Endothelial cell (in vitro differentiated cells): ENCODE results near the gene LGALS7. TPM values are rescaled to one million over a fixed set of nuclear protein-coding genes. Genes with fewer than 3 reads are reported as not detected.
A peak's percentile ranks its signal among the peaks of the same experiment; 100 is the strongest.
"Not testable (repeated sequence)": the region's sequence is repeated elsewhere in the genome, so short reads cannot be mapped to it uniquely, and the experiment has no call there.

Experiments used
- DNase-seq: peaks from one replicate; pipeline ENCODE4 v3.0.0; 2021; ENCODE audit warnings: low spot score
- H3K27ac Mint-ChIP-seq: one replicate; pipeline ENCODE4 v1.8.0; 2021; ENCODE audit warnings: mixed read lengths, inconsistent platforms; ENCODE audit not compliant: unreplicated experiment
- H3K27me3 Mint-ChIP-seq: one replicate; pipeline ENCODE4 v1.8.0; 2021; ENCODE audit warnings: mild to moderate bottlenecking, moderate library complexity, mixed read lengths, inconsistent platforms; ENCODE audit not compliant: unreplicated experiment
- H3K36me3 Mint-ChIP-seq: one replicate; pipeline ENCODE4 v1.8.0; 2021; ENCODE audit warnings: mild to moderate bottlenecking, low read depth, mixed read lengths, inconsistent platforms; ENCODE audit not compliant: unreplicated experiment
- H3K4me1 Mint-ChIP-seq: one replicate; pipeline ENCODE4 v1.8.0; 2021; ENCODE audit warnings: mild to moderate bottlenecking, mixed read lengths, inconsistent platforms; ENCODE audit not compliant: unreplicated experiment
- H3K4me3 Mint-ChIP-seq: one replicate; pipeline ENCODE4 v1.8.0; 2021; ENCODE audit warnings: mild to moderate bottlenecking, mixed read lengths, inconsistent platforms; ENCODE audit not compliant: unreplicated experiment
- H3K9me3 Mint-ChIP-seq: one replicate; pipeline ENCODE4 v1.8.0; 2021; ENCODE audit warnings: mixed read lengths, inconsistent platforms; ENCODE audit not compliant: unreplicated experiment
- total RNA-seq: library from RNA; stranded (reverse); fragmentation: NEBNext Ultra II Directional; extraction: Animal tissue kit (Norgen Biotek cat#: 25700); gene quantifications from one replicate; pipeline ENCODE4 v1.2.1, GENCODE V29; 2021; ENCODE audit not compliant: unreplicated experiment
- TF ChIP-seq, protein P1 (sequence below): fragments of 200-600 bp; sonication (generic); IDR thresholded peaks from one replicate; pipeline ENCODE4 v1.5.0; 2021; ENCODE audit warnings: antibody characterized with exemption; ENCODE audit not compliant: unreplicated experiment

Gene LGALS7
- total RNA-seq, 1 donor from 2014 or later: 3.6 TPM

DNA sequence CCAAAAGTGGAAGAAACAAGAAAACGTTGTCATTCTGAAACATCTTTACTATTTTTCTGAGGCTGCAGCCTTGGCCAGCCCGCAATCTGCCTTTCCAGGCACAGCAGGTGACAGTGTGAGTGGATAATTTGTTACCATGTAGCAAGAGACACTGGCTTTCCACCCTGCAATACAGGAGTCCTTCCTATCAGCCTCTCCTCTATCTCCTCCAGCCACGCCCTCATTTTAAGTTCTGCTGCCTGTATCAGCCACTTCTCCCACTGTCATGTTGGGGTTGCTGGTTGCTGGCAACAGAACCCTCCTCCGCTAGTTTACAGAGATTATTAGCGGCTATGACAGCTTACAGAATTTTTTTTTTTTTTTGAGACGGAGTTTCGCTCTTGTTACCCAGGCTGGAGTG, 7.7 kb upstream of the LGALS7 start:
- H3K36me3 Mint-ChIP-seq: no peaks in the 10 kb centered on the region
- peaks cover 8% of the 10 kb centered on the region for H3K4me1 Mint-ChIP-seq
- H3K27ac Mint-ChIP-seq: no peak overlapping the region
- DNase-seq: no peak
- TF ChIP-seq, protein P1, sequence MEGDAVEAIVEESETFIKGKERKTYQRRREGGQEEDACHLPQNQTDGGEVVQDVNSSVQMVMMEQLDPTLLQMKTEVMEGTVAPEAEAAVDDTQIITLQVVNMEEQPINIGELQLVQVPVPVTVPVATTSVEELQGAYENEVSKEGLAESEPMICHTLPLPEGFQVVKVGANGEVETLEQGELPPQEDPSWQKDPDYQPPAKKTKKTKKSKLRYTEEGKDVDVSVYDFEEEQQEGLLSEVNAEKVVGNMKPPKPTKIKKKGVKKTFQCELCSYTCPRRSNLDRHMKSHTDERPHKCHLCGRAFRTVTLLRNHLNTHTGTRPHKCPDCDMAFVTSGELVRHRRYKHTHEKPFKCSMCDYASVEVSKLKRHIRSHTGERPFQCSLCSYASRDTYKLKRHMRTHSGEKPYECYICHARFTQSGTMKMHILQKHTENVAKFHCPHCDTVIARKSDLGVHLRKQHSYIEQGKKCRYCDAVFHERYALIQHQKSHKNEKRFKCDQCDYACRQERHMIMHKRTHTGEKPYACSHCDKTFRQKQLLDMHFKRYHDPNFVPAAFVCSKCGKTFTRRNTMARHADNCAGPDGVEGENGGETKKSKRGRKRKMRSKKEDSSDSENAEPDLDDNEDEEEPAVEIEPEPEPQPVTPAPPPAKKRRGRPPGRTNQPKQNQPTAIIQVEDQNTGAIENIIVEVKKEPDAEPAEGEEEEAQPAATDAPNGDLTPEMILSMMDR: no peak
- no peaks in the 10 kb centered on the region for H3K9me3 Mint-ChIP-seq
- peaks cover 1% of the 10 kb centered on the region for H3K27me3 Mint-ChIP-seq
- no peak overlapping the region for H3K4me3 Mint-ChIP-seq

GRCh38 chr19:38780443-38780842, 7.1 kb upstream of the LGALS7 start:
- Mint-ChIP-seq H3K27me3 (no peaks in the 10 kb centered on the region), H3K36me3 (no peaks in the 10 kb centered on the region), H3K9me3 (no peaks in the 10 kb centered on the region), H3K4me3 (no peak overlapping the region), H3K4me1 (peaks cover 8% of the 10 kb centered on the region), H3K27ac (no peak overlapping the region)
- no peak for DNase-seq
- TF ChIP-seq, protein P1: no peak

DNA sequence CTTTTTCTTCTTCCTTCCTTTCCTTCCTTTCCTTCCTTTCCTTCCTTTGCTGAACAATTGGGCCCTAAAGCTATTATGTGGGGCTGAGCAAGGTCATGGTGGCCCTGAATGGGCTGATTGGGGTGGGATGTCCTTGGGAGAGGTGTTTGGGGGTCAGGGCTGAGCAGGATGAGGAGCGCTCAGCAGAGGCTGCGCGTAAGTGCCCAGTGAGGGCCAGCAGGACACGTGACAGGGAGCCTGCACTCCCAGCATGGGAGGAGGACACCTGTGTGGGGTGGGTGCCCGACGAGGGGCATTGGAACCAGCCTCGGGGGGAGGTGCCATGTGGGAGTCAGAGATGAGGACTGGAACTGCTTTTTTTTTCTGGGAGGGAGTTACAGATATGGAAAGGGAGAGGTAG, 5.4 kb upstream of the LGALS7 start:
- H3K4me1 Mint-ChIP-seq: peaks cover 15% of the 10 kb centered on the region
- no peaks in the 10 kb centered on the region for H3K36me3 Mint-ChIP-seq
- peak overlapping the region; percentile 62 for H3K4me3 Mint-ChIP-seq
- H3K27me3 Mint-ChIP-seq: no peaks in the 10 kb centered on the region
- no peak for DNase-seq
- peak overlapping the region; percentile 42 for H3K27ac Mint-ChIP-seq
- H3K9me3 Mint-ChIP-seq: no peaks in the 10 kb centered on the region
- TF ChIP-seq, protein P1: no peak

GRCh38 chr19:38774181-38774950, 1.0 kb upstream of the LGALS7 start:
- H3K27me3 Mint-ChIP-seq: no peaks in the 10 kb centered on the region
- H3K9me3 Mint-ChIP-seq: no peaks in the 10 kb centered on the region
- TF ChIP-seq, protein P1: no peak
- no peak for DNase-seq
- no peak overlapping the region for H3K27ac Mint-ChIP-seq
- H3K36me3 Mint-ChIP-seq: peaks cover 2% of the 10 kb centered on the region
- H3K4me1 Mint-ChIP-seq: peaks cover 17% of the 10 kb centered on the region
- no peak overlapping the region for H3K4me3 Mint-ChIP-seq

- not testable (repeated sequence) for H3K36me3 Mint-ChIP-seq
Observed at GRCh38 chr19:38771569-38771968, 1.7 kb downstream of the LGALS7 start.

GRCh38 chr19:38770949-38771275, 2.4 kb downstream of the LGALS7 start:
- H3K9me3 Mint-ChIP-seq, H3K36me3 Mint-ChIP-seq, DNase-seq, H3K27me3 Mint-ChIP-seq, H3K4me3 Mint-ChIP-seq, H3K27ac Mint-ChIP-seq: not testable (repeated sequence)
- peaks cover 10% of the 10 kb centered on the region for H3K4me1 Mint-ChIP-seq

More at GRCh38 chr19:38771569-38771968, 1.7 kb downstream of the LGALS7 start:
- H3K27ac Mint-ChIP-seq, H3K9me3 Mint-ChIP-seq, H3K27me3 Mint-ChIP-seq, H3K4me3 Mint-ChIP-seq, DNase-seq: not testable (repeated sequence)
- H3K4me1 Mint-ChIP-seq: peaks cover 10% of the 10 kb centered on the region

GRCh38 chr19:38770228-38770948, 2.9 kb downstream of the LGALS7 start:
- not testable (repeated sequence) for H3K27ac Mint-ChIP-seq, H3K9me3 Mint-ChIP-seq, H3K27me3 Mint-ChIP-seq, H3K36me3 Mint-ChIP-seq, DNase-seq, H3K4me3 Mint-ChIP-seq
- H3K4me1 Mint-ChIP-seq: peaks cover 10% of the 10 kb centered on the region
